HUES64 (cell line): ENCODE results near the gene DGKB.

ENCODE experiments used
- H3K27ac ChIP-seq: 2 replicates; pipeline ENCODE4 v1.7.0; 2013; ENCODE audit warnings: low read depth, low read length, inconsistent platforms
- H3K27me3 ChIP-seq: 2 replicates; pipeline ENCODE4 v1.6.1; 2013; ENCODE audit warnings: mild to moderate bottlenecking, low read length; ENCODE audit not compliant: insufficient read depth
- H3K36me3 ChIP-seq: 2 replicates; pipeline ENCODE4 v1.6.1; 2013; ENCODE audit warnings: mild to moderate bottlenecking, low read length; ENCODE audit not compliant: insufficient read depth
- H3K4me1 ChIP-seq: 2 replicates; pipeline ENCODE4 v1.6.1; 2013; ENCODE audit warnings: mild to moderate bottlenecking, low read length, moderate library complexity; ENCODE audit not compliant: insufficient read depth
- H3K4me3 ChIP-seq: 2 replicates; pipeline ENCODE4 v1.5.1; 2013; ENCODE audit warnings: mild to moderate bottlenecking, low read length, moderate library complexity
- H3K9ac ChIP-seq: 2 replicates; pipeline ENCODE4 v1.6.1; 2013; ENCODE audit warnings: mild to moderate bottlenecking, low read depth, low read length
- H3K9me3 ChIP-seq: 2 replicates; pipeline ENCODE4 v1.6.1; 2013; ENCODE audit warnings: low read depth, low read length; ENCODE audit not compliant: insufficient read depth
- WGBS: fragments of 150-250, 120-280 bp; methylation state at CpG from one replicate; pipeline ENCODE4 v1.1.7; 2013; ENCODE audit warnings: missing lambda C conversion rate; 5-methylcytosine and 5-hydroxymethylcytosine counted together

Gene DGKB

GRCh38 chr7:14233868-14234369 is 668.6 kb downstream of the DGKB start:
- Histone ChIP-seq H3K27ac (no peak overlapping the region), H3K27me3 (no peaks in the 10 kb centered on the region), H3K36me3 (no peaks in the 10 kb centered on the region), H3K9ac (no peak overlapping the region), H3K9me3 (no peaks in the 10 kb centered on the region), H3K4me1 (no peaks in the 10 kb centered on the region), H3K4me3 (no peak overlapping the region)
- WGBS, result 59% methylated on average over 1 of the region's 4 CpGs

GRCh38 chr7:14233076-14233867 is 669.3 kb downstream of the DGKB start:
- Histone ChIP-seq H3K27me3 (no peaks in the 10 kb centered on the region), H3K4me3 (no peak overlapping the region), H3K9ac (no peak overlapping the region), H3K27ac (no peak overlapping the region), H3K9me3 (no peaks in the 10 kb centered on the region), H3K4me1 (no peaks in the 10 kb centered on the region), H3K36me3 (no peaks in the 10 kb centered on the region)
- WGBS, result 93% methylated on average over 4 of the region's 7 CpGs

DNA sequence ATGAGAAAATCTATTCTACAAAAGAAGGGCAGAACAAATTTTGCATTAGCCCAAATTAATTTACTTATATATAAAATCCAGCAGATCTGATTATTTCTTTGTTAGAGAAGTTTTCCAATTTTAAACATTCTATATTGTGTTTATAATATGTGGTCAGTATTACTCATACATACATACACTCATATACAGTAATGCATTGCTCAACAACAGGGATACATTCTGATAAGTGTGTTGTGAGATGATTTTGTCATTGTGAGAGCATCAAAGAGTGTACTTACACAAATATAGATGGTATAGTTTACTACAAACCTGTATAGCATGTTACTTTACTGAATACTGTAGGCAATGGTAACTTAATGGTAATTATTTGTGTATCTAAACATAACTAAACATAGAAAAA is 673.5 kb downstream of the DGKB start:
- H3K36me3 ChIP-seq, result no peaks in the 10 kb centered on the region
- no peak overlapping the region for H3K27ac ChIP-seq
- H3K4me1 ChIP-seq, result 0 out of 2 replicates have a peak, but pooled peaks cover 5% of the 10 kb centered on the region
- no peaks in the 10 kb centered on the region for H3K27me3 ChIP-seq
- H3K9me3 ChIP-seq, result no peaks in the 10 kb centered on the region
- no peak overlapping the region for H3K9ac ChIP-seq
- no peak overlapping the region for H3K4me3 ChIP-seq

- WGBS, result 98% methylated on average over 4 of the region's 4 CpGs
- Histone ChIP-seq H3K9me3 (no peaks in the 10 kb centered on the region), H3K4me1 (0 out of 2 replicates have a peak, but pooled peaks cover 5% of the 10 kb centered on the region)
Measured at GRCh38 chr7:14228341-14228740, 674.2 kb downstream of the DGKB start.

GRCh38 chr7:14226126-14226525 is 676.4 kb downstream of the DGKB start:
- H3K27me3 ChIP-seq, result no peaks in the 10 kb centered on the region
- H3K4me1 ChIP-seq, result 0 out of 2 replicates have a peak, but pooled peaks cover 5% of the 10 kb centered on the region
- 100% methylated on average over 1 of the region's 2 CpGs for WGBS
- no peaks in the 10 kb centered on the region for H3K9me3 ChIP-seq
- no peak overlapping the region for H3K9ac ChIP-seq
- H3K4me3 ChIP-seq, result no peak overlapping the region
- no peaks in the 10 kb centered on the region for H3K36me3 ChIP-seq
- no peak overlapping the region for H3K27ac ChIP-seq

More at GRCh38 chr7:14228341-14228740, 674.2 kb downstream of the DGKB start:
- H3K36me3 ChIP-seq, result no peaks in the 10 kb centered on the region
- no peak overlapping the region for H3K27ac ChIP-seq
- H3K4me3 ChIP-seq, result no peak overlapping the region
- H3K27me3 ChIP-seq, result no peaks in the 10 kb centered on the region
- no peak overlapping the region for H3K9ac ChIP-seq

- Histone ChIP-seq H3K27ac (no peak overlapping the region), H3K4me1 (no peaks in the 10 kb centered on the region), H3K9me3 (no peaks in the 10 kb centered on the region), H3K27me3 (no peaks in the 10 kb centered on the region), H3K36me3 (no peaks in the 10 kb centered on the region), H3K9ac (no peak overlapping the region), H3K4me3 (no peak overlapping the region)
Measured at GRCh38 chr7:14219125-14219524, 683.4 kb downstream of the DGKB start.

DNA sequence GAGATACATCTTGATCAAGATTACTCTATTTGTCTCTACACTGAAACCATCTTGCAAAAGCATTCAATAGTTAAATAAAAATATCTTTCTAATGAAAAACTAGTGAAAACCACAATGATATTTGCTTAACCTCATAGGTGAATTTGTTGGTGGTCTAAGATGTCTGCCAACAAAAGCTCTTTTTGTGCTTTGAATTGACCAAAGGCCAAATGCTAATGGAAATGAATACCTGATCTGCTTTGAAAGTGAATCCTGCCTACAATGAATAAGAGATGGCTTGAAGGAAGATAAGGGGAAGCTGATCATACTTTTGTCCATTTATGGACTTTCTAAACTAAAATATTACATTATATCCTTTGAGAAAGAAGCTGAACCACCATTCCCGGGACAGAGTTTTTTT is 684.2 kb downstream of the DGKB start:
- H3K4me1 ChIP-seq, result no peaks in the 10 kb centered on the region
- no CpG with 5 or more reads among the region's 1 CpG for WGBS

DNA sequence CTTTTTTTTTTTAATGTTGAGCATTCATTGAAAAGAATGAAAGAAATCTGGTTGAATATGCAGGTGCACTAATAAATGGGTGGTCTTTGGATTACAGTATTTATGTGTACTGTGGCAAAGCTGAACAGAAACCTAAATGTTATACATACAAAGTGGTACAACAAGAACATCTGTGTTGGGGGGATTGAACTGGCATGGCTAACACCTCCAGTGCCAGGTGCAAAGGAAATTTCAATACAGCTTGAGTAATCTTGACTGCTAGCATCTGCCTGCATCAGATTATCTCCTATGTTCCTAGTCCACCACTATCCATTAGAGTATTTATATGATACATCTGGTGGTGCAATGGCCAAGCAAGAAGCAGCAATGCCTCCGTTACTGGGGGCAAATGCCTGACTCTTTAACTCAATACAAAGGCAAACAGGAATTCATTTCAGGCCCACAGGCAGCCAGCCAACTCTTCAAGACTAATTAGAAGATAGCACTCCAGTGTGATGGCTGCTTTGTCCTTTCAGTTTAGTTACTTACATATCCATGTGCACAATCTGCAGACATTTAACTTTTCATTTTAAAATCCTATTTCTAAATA is 692.6 kb downstream of the DGKB start:
- Histone ChIP-seq H3K4me1 (no peaks in the 10 kb centered on the region), H3K9me3 (no peaks in the 10 kb centered on the region), H3K9ac (no peak overlapping the region), H3K4me3 (no peak overlapping the region), H3K27me3 (no peaks in the 10 kb centered on the region), H3K27ac (no peak overlapping the region), H3K36me3 (no peaks in the 10 kb centered on the region)
- WGBS, result 82% methylated on average over 1 of the region's 1 CpG

More for the DNA sequence above, 684.2 kb downstream of the DGKB start:
- no peak overlapping the region for H3K4me3 ChIP-seq
- H3K9ac ChIP-seq, result no peak overlapping the region
- no peak overlapping the region for H3K27ac ChIP-seq
- no peaks in the 10 kb centered on the region for H3K27me3 ChIP-seq
- no peaks in the 10 kb centered on the region for H3K36me3 ChIP-seq
- H3K9me3 ChIP-seq, result no peaks in the 10 kb centered on the region

GRCh38 chr7:14207711-14208110 is 694.8 kb downstream of the DGKB start:
- H3K36me3 ChIP-seq, result no peaks in the 10 kb centered on the region
- H3K9ac ChIP-seq, result no peak overlapping the region
- H3K27me3 ChIP-seq, result no peaks in the 10 kb centered on the region
- no peak overlapping the region for H3K4me3 ChIP-seq
- H3K4me1 ChIP-seq, result no peaks in the 10 kb centered on the region
- H3K9me3 ChIP-seq, result no peaks in the 10 kb centered on the region
- H3K27ac ChIP-seq, result no peak overlapping the region

- no peak overlapping the region for H3K9ac ChIP-seq
- no peak overlapping the region for H3K4me3 ChIP-seq
- no peaks in the 10 kb centered on the region for H3K27me3 ChIP-seq
- WGBS, result 72% methylated on average over 4 of the region's 4 CpGs
- no peaks in the 10 kb centered on the region for H3K9me3 ChIP-seq
- H3K36me3 ChIP-seq, result no peaks in the 10 kb centered on the region
- H3K27ac ChIP-seq, result no peak overlapping the region
- no peaks in the 10 kb centered on the region for H3K4me1 ChIP-seq
Measured at GRCh38 chr7:14207138-14207537, 695.4 kb downstream of the DGKB start.

- Histone ChIP-seq H3K4me3 (no peak overlapping the region), H3K4me1 (no peaks in the 10 kb centered on the region), H3K36me3 (no peaks in the 10 kb centered on the region), H3K27ac (no peak overlapping the region), H3K9ac (no peak overlapping the region), H3K9me3 (no peaks in the 10 kb centered on the region), H3K27me3 (no peaks in the 10 kb centered on the region)
- WGBS, result 81% methylated on average over 1 of the region's 1 CpG
Measured at GRCh38 chr7:14206121-14206520, 696.4 kb downstream of the DGKB start.
